Measurements from ENCODE around the gene MACF1.

The MACF1 gene

GRCh38 chr1:39214714-39214997 is 10.2 kb downstream of the MACF1 start:
- Histone ChIP-seq H3K27ac (ENCODE audit: insufficient read depth, low read length, poor library complexity, severe bottlenecking) (peak overlapping the region; percentile 74), H3K27me3 (replicated peaks; ENCODE audit: control insufficient read depth, insufficient read depth, low read length, poor library complexity, severe bottlenecking) (no peaks in the 10 kb centered on the region), H3K36me3 (ENCODE audit: control insufficient read depth, insufficient read depth, low read length) (no peaks in the 10 kb centered on the region), H3K9me3 (ENCODE audit: control insufficient read depth, low read length) (no peaks in the 10 kb centered on the region), H3K4me1 (ENCODE audit: control insufficient read depth, insufficient read depth, low read length, poor library complexity, severe bottlenecking) (peaks cover 30% of the 10 kb centered on the region), H3K4me3 (ENCODE audit: insufficient read depth, low read depth, low read length, poor library complexity, severe bottlenecking) (peak overlapping the region; percentile 63)
- DNase-seq, result no peak

- H3K36me3 ChIP-seq (ENCODE audit: control insufficient read depth, insufficient read depth, low read length), result no peaks in the 10 kb centered on the region
- H3K4me3 ChIP-seq (ENCODE audit: insufficient read depth, low read depth, low read length, poor library complexity, severe bottlenecking), result peak overlapping the region; percentile 63
- peaks cover 30% of the 10 kb centered on the region for H3K4me1 ChIP-seq (ENCODE audit: control insufficient read depth, insufficient read depth, low read length, poor library complexity, severe bottlenecking)
- no peaks in the 10 kb centered on the region for H3K27me3 ChIP-seq (replicated peaks; ENCODE audit: control insufficient read depth, insufficient read depth, low read length, poor library complexity, severe bottlenecking)
- peak in 1 of 3 donors; percentile 42 for DNase-seq
- H3K9me3 ChIP-seq (ENCODE audit: control insufficient read depth, low read length), result no peaks in the 10 kb centered on the region
- peak overlapping the region; percentile 74 for H3K27ac ChIP-seq (ENCODE audit: insufficient read depth, low read length, poor library complexity, severe bottlenecking)
Observed at GRCh38 chr1:39214998-39215873, 10.7 kb downstream of the MACF1 start.

- Histone ChIP-seq H3K9me3 (ENCODE audit: control insufficient read depth, low read length) (no peaks in the 10 kb centered on the region), H3K4me3 (ENCODE audit: insufficient read depth, low read depth, low read length, poor library complexity, severe bottlenecking) (peak overlapping the region; percentile 63), H3K27ac (ENCODE audit: insufficient read depth, low read length, poor library complexity, severe bottlenecking) (peak overlapping the region; percentile 74), H3K36me3 (ENCODE audit: control insufficient read depth, insufficient read depth, low read length) (no peaks in the 10 kb centered on the region), H3K4me1 (ENCODE audit: control insufficient read depth, insufficient read depth, low read length, poor library complexity, severe bottlenecking) (peaks cover 41% of the 10 kb centered on the region), H3K27me3 (replicated peaks; ENCODE audit: control insufficient read depth, insufficient read depth, low read length, poor library complexity, severe bottlenecking) (no peaks in the 10 kb centered on the region)
- no peak for DNase-seq
Observed at GRCh38 chr1:39216771-39217170, 12.3 kb downstream of the MACF1 start.

GRCh38 chr1:39220891-39221870 is 16.7 kb downstream of the MACF1 start:
- Histone ChIP-seq H3K9me3 (ENCODE audit: control insufficient read depth, low read length) (no peaks in the 10 kb centered on the region), H3K27me3 (replicated peaks; ENCODE audit: control insufficient read depth, insufficient read depth, low read length, poor library complexity, severe bottlenecking) (no peaks in the 10 kb centered on the region), H3K27ac (ENCODE audit: insufficient read depth, low read length, poor library complexity, severe bottlenecking) (no peak overlapping the region), H3K4me1 (ENCODE audit: control insufficient read depth, insufficient read depth, low read length, poor library complexity, severe bottlenecking) (peaks cover 36% of the 10 kb centered on the region), H3K36me3 (ENCODE audit: control insufficient read depth, insufficient read depth, low read length) (peaks cover 5% of the 10 kb centered on the region), H3K4me3 (ENCODE audit: insufficient read depth, low read depth, low read length, poor library complexity, severe bottlenecking) (no peak overlapping the region)
- no peak for DNase-seq

GRCh38 chr1:39224295-39224829 is 19.9 kb downstream of the MACF1 start:
- DNase-seq, result no peak
- Histone ChIP-seq H3K4me3 (ENCODE audit: insufficient read depth, low read depth, low read length, poor library complexity, severe bottlenecking) (no peak overlapping the region), H3K27ac (ENCODE audit: insufficient read depth, low read length, poor library complexity, severe bottlenecking) (no peak overlapping the region), H3K9me3 (ENCODE audit: control insufficient read depth, low read length) (no peaks in the 10 kb centered on the region), H3K27me3 (replicated peaks; ENCODE audit: control insufficient read depth, insufficient read depth, low read length, poor library complexity, severe bottlenecking) (no peaks in the 10 kb centered on the region), H3K36me3 (ENCODE audit: control insufficient read depth, insufficient read depth, low read length) (peaks cover 5% of the 10 kb centered on the region), H3K4me1 (ENCODE audit: control insufficient read depth, insufficient read depth, low read length, poor library complexity, severe bottlenecking) (peaks cover 30% of the 10 kb centered on the region)

- Histone ChIP-seq H3K36me3 (ENCODE audit: control insufficient read depth, insufficient read depth, low read length) (peaks cover 8% of the 10 kb centered on the region), H3K27me3 (replicated peaks; ENCODE audit: control insufficient read depth, insufficient read depth, low read length, poor library complexity, severe bottlenecking) (no peaks in the 10 kb centered on the region), H3K27ac (ENCODE audit: insufficient read depth, low read length, poor library complexity, severe bottlenecking) (no peak overlapping the region), H3K4me3 (ENCODE audit: insufficient read depth, low read depth, low read length, poor library complexity, severe bottlenecking) (no peak overlapping the region), H3K9me3 (ENCODE audit: control insufficient read depth, low read length) (no peaks in the 10 kb centered on the region), H3K4me1 (ENCODE audit: control insufficient read depth, insufficient read depth, low read length, poor library complexity, severe bottlenecking) (peaks cover 35% of the 10 kb centered on the region)
- DNase-seq, result no peak
Observed at GRCh38 chr1:39226836-39227235, 22.3 kb downstream of the MACF1 start.

- Histone ChIP-seq H3K4me3 (ENCODE audit: insufficient read depth, low read depth, low read length, poor library complexity, severe bottlenecking) (no peak overlapping the region), H3K36me3 (ENCODE audit: control insufficient read depth, insufficient read depth, low read length) (peaks cover 15% of the 10 kb centered on the region), H3K27ac (ENCODE audit: insufficient read depth, low read length, poor library complexity, severe bottlenecking) (no peak overlapping the region), H3K9me3 (ENCODE audit: control insufficient read depth, low read length) (no peaks in the 10 kb centered on the region), H3K4me1 (ENCODE audit: control insufficient read depth, insufficient read depth, low read length, poor library complexity, severe bottlenecking) (peaks cover 30% of the 10 kb centered on the region), H3K27me3 (replicated peaks; ENCODE audit: control insufficient read depth, insufficient read depth, low read length, poor library complexity, severe bottlenecking) (no peaks in the 10 kb centered on the region)
- DNase-seq, result no peak
Observed at GRCh38 chr1:39228252-39228651, 23.8 kb downstream of the MACF1 start.

DNA sequence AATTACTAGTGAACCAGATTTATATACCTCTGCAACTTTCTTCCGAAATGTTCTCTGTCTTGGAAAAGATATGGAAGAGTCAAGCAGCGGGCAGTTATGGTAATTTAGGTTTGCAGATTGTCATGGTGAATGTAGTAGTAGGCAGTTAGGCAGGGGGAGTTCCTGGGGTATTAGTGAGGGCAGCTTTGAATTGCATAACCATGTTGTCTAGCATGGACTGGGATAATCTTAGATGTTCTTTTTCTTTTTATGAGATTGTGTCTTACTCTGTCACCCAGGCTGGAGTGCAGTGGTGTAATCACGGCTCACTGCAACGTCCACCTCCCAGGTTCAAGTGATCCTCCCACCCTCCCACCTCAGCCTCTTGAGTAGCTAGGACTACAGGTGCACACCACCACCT is 25.0 kb downstream of the MACF1 start:
- DNase-seq, result no peak
- H3K27me3 ChIP-seq (replicated peaks; ENCODE audit: control insufficient read depth, insufficient read depth, low read length, poor library complexity, severe bottlenecking), result no peaks in the 10 kb centered on the region
- H3K4me3 ChIP-seq (ENCODE audit: insufficient read depth, low read depth, low read length, poor library complexity, severe bottlenecking), result no peak overlapping the region
- peaks cover 30% of the 10 kb centered on the region for H3K4me1 ChIP-seq (ENCODE audit: control insufficient read depth, insufficient read depth, low read length, poor library complexity, severe bottlenecking)
- H3K9me3 ChIP-seq (ENCODE audit: control insufficient read depth, low read length), result no peaks in the 10 kb centered on the region
- H3K27ac ChIP-seq (ENCODE audit: insufficient read depth, low read length, poor library complexity, severe bottlenecking), result no peak overlapping the region
- H3K36me3 ChIP-seq (ENCODE audit: control insufficient read depth, insufficient read depth, low read length), result peaks cover 13% of the 10 kb centered on the region

DNA sequence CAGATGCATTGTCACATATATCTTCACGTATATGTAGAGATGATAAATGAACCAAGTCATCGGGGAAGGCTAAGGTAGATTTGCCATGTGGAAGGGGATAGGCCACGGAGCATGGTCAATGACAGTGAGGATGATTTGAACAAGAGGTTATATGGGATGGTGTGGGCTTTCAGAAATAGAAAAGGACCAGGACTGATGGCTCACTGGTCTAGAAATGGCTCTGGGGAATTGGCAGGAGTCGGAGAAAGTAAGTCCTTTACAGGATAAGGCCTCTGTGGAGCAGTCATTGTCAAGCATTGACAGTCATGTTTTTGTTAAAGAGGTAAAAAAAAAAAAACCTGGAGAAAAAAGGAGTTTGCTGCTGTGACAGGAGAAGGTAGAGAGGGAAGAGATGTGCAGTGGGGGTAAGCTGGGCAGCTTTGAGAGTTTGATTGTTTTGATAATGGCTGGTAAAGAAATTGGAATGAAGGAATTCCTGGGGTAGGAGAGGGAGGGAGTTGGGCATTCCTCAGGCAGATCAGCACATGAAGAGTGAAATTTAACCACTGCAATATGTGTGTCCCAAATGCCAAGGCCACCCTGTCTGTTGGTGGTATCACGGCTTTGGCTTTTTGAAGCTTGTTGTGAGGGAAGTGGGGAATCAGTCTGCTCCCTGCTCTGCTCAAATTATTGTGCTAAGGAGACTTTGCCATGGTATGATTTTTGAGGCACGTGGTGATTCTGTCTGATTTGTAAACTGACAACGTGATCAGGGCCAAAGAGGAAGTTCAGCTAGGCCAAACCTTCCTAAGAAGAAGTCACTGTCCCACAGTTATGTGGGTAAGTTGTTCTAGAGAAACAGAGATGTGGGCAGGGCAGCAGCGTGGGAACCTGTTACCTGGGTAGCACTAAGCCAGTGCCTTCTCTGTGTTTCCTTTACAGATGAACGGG is 26.0 kb downstream of the MACF1 start:
- no peak for DNase-seq
- Histone ChIP-seq H3K9me3 (ENCODE audit: control insufficient read depth, low read length) (no peaks in the 10 kb centered on the region), H3K27me3 (replicated peaks; ENCODE audit: control insufficient read depth, insufficient read depth, low read length, poor library complexity, severe bottlenecking) (no peaks in the 10 kb centered on the region), H3K36me3 (ENCODE audit: control insufficient read depth, insufficient read depth, low read length) (peaks cover 14% of the 10 kb centered on the region), H3K27ac (ENCODE audit: insufficient read depth, low read length, poor library complexity, severe bottlenecking) (peak overlapping the region; percentile 39), H3K4me3 (ENCODE audit: insufficient read depth, low read depth, low read length, poor library complexity, severe bottlenecking) (peak overlapping the region; percentile 19), H3K4me1 (ENCODE audit: control insufficient read depth, insufficient read depth, low read length, poor library complexity, severe bottlenecking) (peaks cover 30% of the 10 kb centered on the region)
